ENCODE results near the gene NCAN.
"Not testable (repeated sequence)": the region's sequence is repeated elsewhere in the genome, so short reads cannot be mapped to it uniquely, and the experiment has no call there.

GRCh38 chr19:19221000-19221399 lies 9.2 kb downstream of the NCAN start:
- TF ChIP-seq CTCF (IDR thresholded peaks at IDR 0.05; ENCODE audit: control extremely low read depth in 1 of 3, insufficient read depth in 1 of 3, low read depth in 1 of 3, low read length in 3 of 3); RNF2 (IDR thresholded peaks at IDR 0.05; ENCODE audit: borderline replicate concordance, low read depth, low read length, missing control alignments, poor library complexity, severe bottlenecking): not testable (repeated sequence)
